Activated T-helper 2 cell treated with anti-CD3 and anti-CD28 coated beads, Interferon-gamma antibody, Interleukin-2, Interleukin-4, amounts not matched to agents 10 μg/mL and 5 μg/mL and 100 μg/mL, durations not matched to agents 14 hours and 24 hours and 36 hours (primary cell): ENCODE data around the gene GDF2. TPM values are rescaled to one million over a fixed set of nuclear protein-coding genes. Genes with fewer than 3 reads are reported as not detected.

Source experiments
- DNase-seq: peaks from one replicate; pipeline ENCODE4 v3.0.0; 2021; ENCODE audit warnings: low spot score
- H3K27ac Mint-ChIP-seq: one replicate; pipeline ENCODE4 v1.8.0; 2021; ENCODE audit warnings: mixed read lengths
- H3K27me3 Mint-ChIP-seq: one replicate; pipeline ENCODE4 v1.8.0; 2021; ENCODE audit warnings: low read depth, mixed read lengths
- H3K36me3 Mint-ChIP-seq: one replicate; pipeline ENCODE4 v1.8.0; 2021; ENCODE audit warnings: low read depth, mixed read lengths
- H3K4me1 Mint-ChIP-seq: one replicate; pipeline ENCODE4 v1.8.0; 2021; ENCODE audit warnings: low read depth, mixed read lengths
- H3K4me3 Mint-ChIP-seq: one replicate; pipeline ENCODE4 v1.8.0; 2021; ENCODE audit warnings: low read depth, mild to moderate bottlenecking, moderate library complexity, mixed read lengths
- H3K9me3 Mint-ChIP-seq: one replicate; pipeline ENCODE4 v1.8.0; 2021; ENCODE audit warnings: mixed read lengths
- intact Hi-C: fragments of 100-400 bp; cut with micrococcal nuclease; formaldehyde crosslinking; loops from one replicate; pipeline ENCODE4 v1.15.1; 2023
- total RNA-seq: library from RNA; stranded (reverse); gene quantifications from 2 replicates; pipeline ENCODE4 v1.2.3, GENCODE V29; 2022

GDF2 gene
- total RNA-seq, 1 donor from 2014 or later, result not detected

GRCh38 chr10:47332946-47333345 lies 10.7 kb downstream of the GDF2 start:
- no peak overlapping the region for H3K4me3 Mint-ChIP-seq
- no peak for DNase-seq
- peaks cover 14% of the 10 kb centered on the region for H3K27me3 Mint-ChIP-seq
- no peaks in the 10 kb centered on the region for H3K4me1 Mint-ChIP-seq
- H3K36me3 Mint-ChIP-seq, result no peaks in the 10 kb centered on the region
- no peak overlapping the region for H3K27ac Mint-ChIP-seq
- intact Hi-C loops, result no loop called here
- H3K9me3 Mint-ChIP-seq, result no peaks in the 10 kb centered on the region

- H3K4me3 Mint-ChIP-seq, result no peak overlapping the region
- peaks cover 18% of the 10 kb centered on the region for H3K27me3 Mint-ChIP-seq
- intact Hi-C loops, result no loop called here
- H3K27ac Mint-ChIP-seq, result no peak overlapping the region
- no peaks in the 10 kb centered on the region for H3K36me3 Mint-ChIP-seq
- H3K9me3 Mint-ChIP-seq, result no peaks in the 10 kb centered on the region
- DNase-seq, result no peak
- no peaks in the 10 kb centered on the region for H3K4me1 Mint-ChIP-seq
These were observed 11.3 kb downstream of the GDF2 start for GRCh38 chr10:47333532-47333931.

DNA sequence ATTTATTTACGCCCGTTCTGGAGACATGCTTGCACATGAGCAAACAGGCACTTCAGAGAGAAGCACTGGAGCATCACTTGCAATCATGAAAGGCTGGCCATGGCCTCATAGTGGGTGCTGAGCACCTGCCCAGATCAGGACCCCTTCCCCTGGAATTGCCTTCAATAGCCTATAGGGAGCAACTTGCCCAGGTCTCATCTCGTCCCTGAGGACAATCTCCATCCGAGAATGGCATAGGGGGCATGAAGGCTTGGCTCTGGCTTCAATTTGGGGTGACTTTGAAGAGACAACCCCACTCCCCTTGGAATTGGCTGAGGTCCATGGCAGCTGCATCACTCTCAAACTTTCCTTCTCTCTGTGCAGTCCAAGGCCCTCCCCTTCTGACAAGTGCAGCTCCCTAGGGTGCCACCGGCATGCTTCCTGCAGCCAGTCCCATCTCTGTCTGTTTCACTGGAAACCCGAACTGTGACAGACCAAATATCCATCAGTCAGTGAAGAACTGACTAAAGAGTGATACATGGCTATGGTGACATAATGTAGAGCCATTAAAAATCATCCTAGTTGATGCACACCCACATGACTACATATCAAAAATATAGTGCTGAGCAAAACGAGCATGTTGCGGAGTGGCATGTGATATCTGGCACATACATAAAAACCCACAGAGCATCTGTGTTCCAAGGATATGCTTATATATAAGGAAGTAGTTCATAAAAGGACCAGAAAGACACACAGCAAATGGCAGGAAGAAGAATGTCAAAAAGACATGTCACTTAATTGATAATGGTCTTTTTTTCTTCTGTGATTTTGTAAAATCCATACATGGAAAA lies 12.4 kb downstream of the GDF2 start:
- no peaks in the 10 kb centered on the region for H3K36me3 Mint-ChIP-seq
- H3K4me1 Mint-ChIP-seq, result no peaks in the 10 kb centered on the region
- H3K4me3 Mint-ChIP-seq, result no peak overlapping the region
- no peaks in the 10 kb centered on the region for H3K9me3 Mint-ChIP-seq
- H3K27me3 Mint-ChIP-seq, result peaks cover 22% of the 10 kb centered on the region
- H3K27ac Mint-ChIP-seq, result no peak overlapping the region
- intact Hi-C loops, result no loop called here
- no peak for DNase-seq

- no peak overlapping the region for H3K4me3 Mint-ChIP-seq
- H3K27ac Mint-ChIP-seq, result no peak overlapping the region
- intact Hi-C loops, result no loop called here
- H3K36me3 Mint-ChIP-seq, result no peaks in the 10 kb centered on the region
- H3K27me3 Mint-ChIP-seq, result peaks cover 26% of the 10 kb centered on the region
- no peaks in the 10 kb centered on the region for H3K9me3 Mint-ChIP-seq
- no peak for DNase-seq
- H3K4me1 Mint-ChIP-seq, result peaks cover 3% of the 10 kb centered on the region
These were observed 13.7 kb downstream of the GDF2 start for GRCh38 chr10:47335906-47336305.

DNA sequence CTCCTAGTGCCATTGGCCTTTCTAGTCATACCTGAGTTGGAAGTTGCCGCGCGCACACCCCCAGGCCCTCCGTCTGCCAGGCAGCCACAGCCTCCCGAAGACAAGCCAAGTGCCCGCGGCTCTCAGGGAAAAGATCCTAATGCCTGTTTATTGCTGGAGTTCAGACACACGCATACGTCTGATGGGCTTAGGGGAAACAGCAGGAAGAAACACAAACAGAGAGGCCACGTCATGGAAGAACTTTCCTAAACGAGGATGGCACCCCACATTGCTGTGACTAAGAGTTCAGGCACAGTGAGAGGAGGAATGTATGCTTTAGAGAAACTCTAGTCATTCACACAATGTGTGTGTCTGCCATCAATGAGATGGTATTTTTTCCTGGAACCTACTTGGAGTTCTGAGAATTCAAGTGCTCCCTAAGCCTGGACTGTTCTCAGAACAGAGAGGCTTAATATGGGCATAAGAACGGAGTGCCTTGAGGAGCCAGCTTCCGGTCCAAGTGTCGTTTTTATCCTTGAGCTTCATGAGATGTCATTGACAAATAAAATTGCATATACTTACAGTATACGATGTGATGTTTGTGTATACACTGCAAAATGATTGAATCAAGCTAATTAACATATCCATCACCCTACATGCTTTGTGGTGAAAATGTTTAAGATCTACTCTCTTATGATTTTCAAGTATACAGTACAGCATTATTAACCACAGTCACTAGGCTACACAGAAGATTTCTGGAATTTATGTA lies 14.3 kb downstream of the GDF2 start:
- DNase-seq, result no peak
- intact Hi-C loops, result no loop called here
- H3K27me3 Mint-ChIP-seq, result peaks cover 26% of the 10 kb centered on the region
- peaks cover 3% of the 10 kb centered on the region for H3K4me1 Mint-ChIP-seq
- no peak overlapping the region for H3K27ac Mint-ChIP-seq
- no peaks in the 10 kb centered on the region for H3K36me3 Mint-ChIP-seq
- no peaks in the 10 kb centered on the region for H3K9me3 Mint-ChIP-seq
- H3K4me3 Mint-ChIP-seq, result no peak overlapping the region

DNA sequence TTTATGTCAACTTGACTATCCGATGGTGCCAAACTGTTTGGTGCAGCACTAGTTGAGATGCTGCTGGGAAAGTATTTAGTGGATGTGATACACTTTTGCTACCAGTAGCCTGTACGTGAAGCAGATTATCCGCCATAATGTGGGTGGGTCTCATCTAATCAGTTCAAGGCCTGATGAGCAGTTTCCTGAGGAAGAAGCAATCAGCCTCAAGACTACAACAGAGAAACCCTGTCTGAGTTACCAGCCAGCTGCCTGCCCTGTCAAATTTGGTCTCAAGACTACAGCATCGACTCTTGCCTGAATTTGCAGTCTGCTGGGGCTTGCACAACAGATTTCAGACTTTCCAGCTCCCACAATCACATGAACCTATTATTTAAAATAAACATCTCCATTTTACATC lies 15.1 kb downstream of the GDF2 start:
- Mint-ChIP-seq H3K4me3 (no peak overlapping the region), H3K27ac (no peak overlapping the region), H3K27me3 (peaks cover 26% of the 10 kb centered on the region), H3K36me3 (no peaks in the 10 kb centered on the region), H3K9me3 (no peaks in the 10 kb centered on the region), H3K4me1 (peaks cover 3% of the 10 kb centered on the region)
- intact Hi-C loops, result no loop called here
- no peak for DNase-seq

- Mint-ChIP-seq H3K27me3 (peaks cover 25% of the 10 kb centered on the region), H3K36me3 (no peaks in the 10 kb centered on the region), H3K9me3 (no peaks in the 10 kb centered on the region), H3K4me1 (peaks cover 3% of the 10 kb centered on the region), H3K27ac (no peak overlapping the region), H3K4me3 (no peak overlapping the region)
- intact Hi-C loops, result no loop called here
- DNase-seq, result no peak
These were observed 17.0 kb downstream of the GDF2 start for GRCh38 chr10:47339186-47339735.

DNA sequence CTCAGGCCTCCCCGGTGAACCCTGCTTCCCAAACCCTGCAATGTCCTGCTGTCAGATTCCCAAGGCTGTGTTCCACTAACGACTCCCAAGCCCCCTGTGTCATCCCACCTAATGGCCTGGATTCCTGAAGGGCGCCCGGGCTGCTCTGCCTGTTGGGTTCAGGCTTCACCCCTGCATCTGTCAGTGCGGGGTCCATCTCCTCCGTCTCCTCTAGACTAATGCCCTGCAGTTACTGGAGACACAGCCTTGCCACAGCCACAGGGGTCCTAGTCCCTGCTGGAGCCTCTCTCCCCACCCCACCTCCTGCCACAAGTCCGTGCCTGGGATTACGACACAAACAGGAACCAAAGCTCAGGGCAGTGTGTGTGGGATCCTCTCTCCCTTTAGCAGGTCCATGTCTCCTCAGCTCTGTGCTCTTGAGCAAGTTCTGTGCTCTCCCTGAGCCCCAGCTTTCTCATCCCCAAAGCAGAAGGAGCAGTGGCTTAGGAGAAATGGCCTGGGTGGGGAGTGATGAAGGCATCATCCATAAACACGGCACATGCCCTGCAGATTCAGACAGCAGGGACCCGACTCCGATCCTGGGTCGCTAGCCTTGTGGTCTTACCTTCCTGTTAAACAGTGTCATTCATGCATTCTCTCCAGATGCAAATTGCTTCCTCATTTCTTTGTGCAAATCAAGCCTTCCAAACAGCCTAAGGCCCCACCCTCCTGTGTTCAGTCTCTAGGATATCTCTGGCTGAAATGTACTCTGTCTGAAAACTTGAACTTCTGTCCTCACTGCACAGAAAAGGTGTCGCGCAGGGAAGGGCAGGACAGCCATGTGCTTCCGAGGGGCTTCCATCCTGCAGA lies 17.7 kb downstream of the GDF2 start:
- no peak overlapping the region for H3K27ac Mint-ChIP-seq
- H3K4me3 Mint-ChIP-seq, result no peak overlapping the region
- H3K27me3 Mint-ChIP-seq, result peaks cover 26% of the 10 kb centered on the region
- no peaks in the 10 kb centered on the region for H3K9me3 Mint-ChIP-seq
- no peak for DNase-seq
- intact Hi-C loops, result no loop called here
- H3K4me1 Mint-ChIP-seq, result peaks cover 3% of the 10 kb centered on the region
- no peaks in the 10 kb centered on the region for H3K36me3 Mint-ChIP-seq

GRCh38 chr10:47340608-47341170 lies 18.4 kb downstream of the GDF2 start:
- Mint-ChIP-seq H3K4me3 (no peak overlapping the region), H3K9me3 (no peaks in the 10 kb centered on the region), H3K27me3 (peaks cover 26% of the 10 kb centered on the region), H3K4me1 (peaks cover 3% of the 10 kb centered on the region), H3K36me3 (no peaks in the 10 kb centered on the region), H3K27ac (no peak overlapping the region)
- intact Hi-C loops, result no loop called here
- peak; percentile 54 for DNase-seq

DNA sequence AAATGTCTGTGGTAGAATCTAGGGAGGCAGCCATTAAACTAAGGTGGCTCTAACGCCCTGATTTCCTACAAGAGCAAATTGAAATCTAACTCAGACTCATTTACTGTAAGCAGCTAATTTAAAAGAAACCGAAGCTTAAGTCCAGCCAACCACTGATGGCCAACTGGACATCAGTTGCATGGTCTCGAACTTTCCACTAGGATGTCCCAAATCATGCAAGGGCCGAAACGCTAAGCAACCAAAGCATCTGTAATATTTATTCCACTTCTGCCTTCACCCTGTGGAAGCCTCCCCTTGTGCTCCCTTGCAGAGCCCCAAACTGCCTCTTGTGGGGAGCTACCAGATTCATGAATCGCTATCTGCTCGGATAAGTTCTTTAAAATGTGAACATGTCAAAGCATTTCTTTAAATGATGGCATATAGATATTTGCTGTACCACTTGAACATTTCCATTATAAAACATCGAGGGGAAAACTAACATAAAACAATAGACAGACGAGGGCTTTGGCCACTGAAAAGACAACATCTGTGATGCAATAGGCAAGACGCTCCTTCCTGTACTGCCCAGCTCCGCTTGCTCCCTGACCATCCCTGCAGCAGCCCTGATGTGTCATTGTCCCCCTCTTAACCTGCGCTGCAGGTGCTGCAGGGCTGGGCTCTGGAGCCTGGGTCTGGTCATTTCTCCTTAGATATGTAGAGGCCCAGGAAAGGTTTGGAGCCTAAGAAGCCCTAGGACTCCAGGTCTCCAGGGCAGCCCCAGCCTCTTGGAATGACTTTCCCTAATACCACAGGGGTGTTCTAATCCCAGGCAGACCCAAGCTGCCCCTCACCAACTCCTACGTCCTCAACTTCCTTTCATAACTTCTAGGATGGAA lies 23.0 kb downstream of the GDF2 start:
- no peak for DNase-seq
- intact Hi-C loops, result no loop called here
- Mint-ChIP-seq H3K27ac (no peak overlapping the region), H3K36me3 (no peaks in the 10 kb centered on the region), H3K27me3 (peaks cover 10% of the 10 kb centered on the region), H3K9me3 (no peaks in the 10 kb centered on the region), H3K4me3 (no peak overlapping the region), H3K4me1 (peaks cover 2% of the 10 kb centered on the region)

GRCh38 chr10:47346581-47347302 lies 24.5 kb downstream of the GDF2 start:
- no peak overlapping the region for H3K4me3 Mint-ChIP-seq
- no peak overlapping the region for H3K27ac Mint-ChIP-seq
- no peak for DNase-seq
- peaks cover 10% of the 10 kb centered on the region for H3K27me3 Mint-ChIP-seq
- no peaks in the 10 kb centered on the region for H3K36me3 Mint-ChIP-seq
- intact Hi-C loops, result no loop called here
- H3K9me3 Mint-ChIP-seq, result no peaks in the 10 kb centered on the region
- H3K4me1 Mint-ChIP-seq, result no peaks in the 10 kb centered on the region
